HG03066 (cell line): ENCODE results near the gene IL10RB.
"Not testable (repeated sequence)": the region's sequence is repeated elsewhere in the genome, so short reads cannot be mapped to it uniquely, and the experiment has no call there.

Experiments
- ATAC-seq: cut with Tn5 transposase; IDR thresholded peaks from one replicate; pipeline ENCODE4 v1.9.1; 2021; ENCODE audit warnings: low read depth; ENCODE audit not compliant: unreplicated experiment

Gene IL10RB

DNA sequence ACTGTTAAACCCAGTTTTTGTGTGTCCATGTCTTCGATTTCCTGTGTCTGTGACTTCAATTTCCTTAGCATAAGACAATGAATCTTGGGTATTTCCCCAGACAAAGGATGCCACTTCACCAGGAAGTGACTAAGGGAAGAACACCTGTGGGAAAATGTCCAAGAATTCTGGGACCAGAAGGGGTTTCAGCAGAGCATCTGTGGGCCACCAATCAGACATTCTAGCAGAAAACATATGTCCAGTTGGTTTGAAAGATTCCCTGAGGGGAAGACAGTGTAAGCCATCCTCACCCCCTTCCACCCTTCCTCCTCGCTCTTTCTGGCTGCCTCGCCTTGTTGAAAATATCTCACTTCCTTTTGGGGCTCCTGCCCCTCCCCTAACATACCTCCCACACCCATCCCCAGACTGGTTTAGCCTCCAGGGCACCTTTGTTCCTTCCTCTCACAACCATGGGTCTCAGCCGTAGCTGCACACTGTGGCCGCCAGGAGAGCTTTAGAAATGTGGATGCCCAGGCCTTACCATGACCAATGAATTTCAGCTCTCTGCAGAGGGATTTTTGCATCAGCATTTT is 33.1 kb downstream of the IL10RB start:
- ATAC-seq, result no peak

DNA sequence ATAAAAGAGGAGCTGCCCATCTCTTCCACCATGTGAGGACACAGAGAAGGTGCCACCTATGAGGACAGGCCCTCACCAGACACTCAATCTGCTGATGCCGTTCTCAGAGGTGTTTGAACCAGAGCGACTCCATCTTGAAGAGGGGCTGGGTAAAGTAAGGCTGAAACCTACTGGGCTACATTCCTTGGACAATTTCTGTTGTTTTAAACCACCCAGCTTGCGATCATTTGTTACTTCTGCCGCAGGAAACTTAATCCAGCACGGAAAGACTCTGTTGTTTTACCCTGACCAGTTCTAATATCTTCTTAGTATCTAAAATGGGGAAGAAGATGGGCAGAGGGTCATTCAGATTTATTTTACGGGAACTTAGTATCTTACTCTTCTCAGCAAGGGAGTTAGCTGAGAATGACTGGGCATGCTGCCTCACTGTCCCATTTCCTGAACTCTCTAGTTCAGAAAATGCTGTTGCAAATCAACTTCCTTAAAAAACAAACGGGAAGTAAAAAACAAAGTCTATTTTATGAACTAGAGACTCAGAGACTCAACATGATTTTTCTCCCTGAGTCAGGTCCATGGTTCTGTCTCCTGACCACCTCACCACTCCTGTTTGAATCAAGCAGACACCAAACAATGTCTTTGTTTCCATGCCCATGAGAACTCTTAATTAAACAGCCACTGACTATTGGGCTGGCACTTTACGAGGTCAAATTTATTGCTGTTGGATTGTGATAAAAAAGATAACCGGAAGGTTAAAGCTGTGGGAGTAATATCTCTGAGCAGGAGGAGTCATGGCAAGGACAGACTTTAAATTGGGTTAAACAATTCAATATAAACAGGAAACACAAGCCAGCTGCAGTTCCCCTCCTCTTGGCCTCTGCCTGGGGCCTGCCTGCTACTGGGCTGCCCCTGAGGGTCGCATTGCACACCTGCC is 34.8 kb downstream of the IL10RB start:
- ATAC-seq, result no peak

DNA sequence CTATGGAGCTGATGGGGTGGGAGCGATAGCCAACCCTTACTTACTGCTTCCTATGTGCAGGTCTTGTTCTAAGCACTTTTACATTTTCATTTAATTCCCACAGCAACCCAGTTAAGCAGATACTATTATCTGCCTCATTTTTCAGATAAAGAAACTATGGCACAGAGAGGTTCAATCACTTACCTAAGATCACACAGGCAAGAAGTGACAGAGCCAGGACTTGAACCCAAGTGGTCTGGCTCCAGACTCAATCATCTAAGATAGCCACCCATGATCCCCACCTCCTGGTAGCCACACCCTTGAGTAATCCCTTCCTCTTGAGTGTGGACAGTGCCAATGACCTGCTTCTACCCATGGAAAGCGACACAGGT is 35.5 kb downstream of the IL10RB start:
- no peak for ATAC-seq

DNA sequence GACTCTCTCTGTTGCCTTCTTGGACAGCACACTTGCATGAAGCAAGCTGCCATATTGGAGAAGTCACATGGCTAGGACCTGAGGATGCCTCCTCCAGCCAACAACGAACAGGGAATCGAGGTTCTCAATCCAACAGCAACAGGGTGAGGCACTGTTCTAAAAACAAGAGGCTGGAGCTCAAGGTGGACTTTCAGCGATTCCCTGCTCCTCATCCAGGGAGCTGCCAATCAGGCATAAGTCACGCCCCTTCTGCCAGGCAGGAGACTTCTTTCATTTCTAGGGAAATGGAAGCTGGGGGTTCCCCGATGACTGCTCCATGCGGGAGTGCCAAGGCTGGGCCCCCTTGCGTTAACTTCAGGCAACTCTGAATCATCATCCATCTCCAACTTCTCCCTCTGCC is 35.9 kb downstream of the IL10RB start:
- ATAC-seq, result no peak

DNA sequence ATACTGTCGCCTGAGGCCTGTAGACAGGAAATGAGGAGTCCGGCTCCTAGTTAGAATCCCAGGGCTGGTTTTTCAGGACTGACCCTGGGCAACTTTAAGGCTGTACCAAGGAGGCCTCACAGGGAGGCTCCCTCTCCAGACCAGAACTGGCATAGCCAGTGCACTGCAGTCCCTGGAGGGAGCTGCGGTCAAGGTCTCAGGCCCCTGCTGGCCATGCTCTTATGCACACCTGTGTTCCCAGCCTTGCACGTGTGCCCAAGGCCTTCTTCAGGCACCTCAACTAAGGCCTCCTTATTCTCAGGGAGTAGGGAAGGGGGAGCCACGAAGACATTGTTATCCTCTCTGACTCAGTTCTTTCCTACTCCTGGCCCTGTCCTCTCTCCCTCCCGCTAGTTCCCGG is 36.6 kb downstream of the IL10RB start:
- ATAC-seq, result no peak

DNA sequence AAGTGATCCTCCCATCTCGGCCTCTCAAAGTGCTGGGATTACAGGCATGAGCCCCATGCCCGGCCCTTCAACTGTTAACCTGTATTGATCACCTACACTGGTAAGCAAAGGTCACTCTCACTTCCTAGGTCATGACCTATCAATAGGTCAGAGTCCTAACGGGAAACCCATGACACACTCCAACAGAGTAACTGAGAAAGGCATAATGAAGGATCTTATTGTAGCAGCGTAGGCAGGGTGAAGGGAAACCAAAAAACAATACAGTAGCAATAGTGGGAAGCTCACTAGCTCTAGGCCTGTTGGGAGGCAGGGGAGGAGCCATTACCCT is 39.1 kb downstream of the IL10RB start:
- no peak for ATAC-seq

DNA sequence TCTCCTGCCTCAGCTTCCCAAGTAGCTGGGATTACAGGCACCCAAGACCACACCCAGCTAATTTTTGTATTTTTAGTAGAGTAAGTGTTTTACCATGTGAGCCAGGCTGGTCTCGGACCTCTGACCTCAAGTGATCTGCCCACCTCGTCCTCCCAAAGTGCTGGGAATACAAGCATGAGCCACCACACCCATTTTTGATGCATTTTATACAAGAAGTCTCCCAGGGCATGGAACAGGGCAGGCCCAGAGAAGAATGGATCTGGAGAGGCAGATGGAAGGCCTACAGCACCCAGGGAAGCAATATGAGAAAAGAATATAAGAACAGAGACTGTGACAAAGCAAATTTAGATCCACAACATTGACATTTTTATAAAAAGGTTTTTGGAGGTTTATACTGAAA is 39.8 kb downstream of the IL10RB start:
- no peak for ATAC-seq

DNA sequence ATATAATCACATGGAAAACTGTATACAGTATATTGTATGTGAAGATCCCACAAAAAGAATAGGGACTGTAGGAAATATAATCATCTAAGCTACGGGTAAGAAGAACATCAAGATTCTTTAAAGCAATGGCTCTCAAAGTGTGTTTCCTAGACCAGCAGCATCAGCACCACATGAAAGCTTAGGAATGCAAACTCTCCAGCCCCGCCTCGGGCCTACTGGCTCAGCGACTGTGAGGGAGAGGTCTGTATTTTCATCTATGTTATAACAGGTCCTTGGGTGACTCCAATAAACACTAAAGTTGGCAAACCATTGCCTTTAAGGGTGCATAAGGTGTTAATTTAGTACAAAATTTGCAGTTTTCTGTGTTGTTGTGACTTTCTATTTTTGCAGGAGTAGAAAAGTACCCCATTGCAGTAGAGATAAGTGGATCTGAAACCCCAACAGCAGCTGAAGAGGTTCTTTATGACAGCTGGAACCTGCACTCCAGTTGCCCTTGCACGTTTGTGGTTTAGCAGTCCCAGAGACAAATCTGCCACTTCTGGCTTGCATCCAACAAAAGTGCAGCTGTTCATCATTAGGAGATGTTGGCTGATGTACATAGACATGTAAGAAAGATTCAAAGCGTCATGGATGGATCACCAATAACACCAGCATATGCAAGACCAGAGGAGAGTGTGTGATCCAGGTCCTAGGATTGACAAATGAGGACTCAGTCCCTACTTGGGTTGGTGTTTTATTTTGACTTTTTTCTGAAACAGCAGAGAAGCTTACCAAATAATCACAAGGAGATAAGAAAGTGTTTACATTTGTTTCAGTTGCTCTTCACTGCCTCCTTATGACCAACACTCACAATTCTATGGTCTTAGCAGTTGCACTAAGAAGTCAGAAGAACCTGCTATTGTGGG is 42.7 kb downstream of the IL10RB start:
- ATAC-seq, result peak; percentile 93

DNA sequence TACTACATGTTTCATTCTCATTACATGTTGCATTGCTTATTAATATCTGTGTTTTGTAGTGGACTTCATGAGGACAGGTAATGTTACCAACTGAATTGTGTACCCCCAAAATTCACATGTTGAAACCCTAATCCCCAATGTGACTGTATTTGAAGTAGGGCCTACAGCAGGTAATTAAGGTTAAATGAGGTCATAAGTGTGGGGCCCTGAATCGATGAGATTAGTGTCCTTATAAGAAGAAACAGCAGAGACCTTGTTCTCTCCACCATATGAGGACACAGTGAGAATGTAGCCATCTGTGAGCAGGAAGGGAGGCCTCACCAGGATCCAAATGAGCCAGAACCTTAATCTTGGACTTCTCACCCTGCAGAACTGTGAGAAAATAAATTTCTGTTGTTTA is 43.6 kb downstream of the IL10RB start:
- ATAC-seq, result no peak

DNA sequence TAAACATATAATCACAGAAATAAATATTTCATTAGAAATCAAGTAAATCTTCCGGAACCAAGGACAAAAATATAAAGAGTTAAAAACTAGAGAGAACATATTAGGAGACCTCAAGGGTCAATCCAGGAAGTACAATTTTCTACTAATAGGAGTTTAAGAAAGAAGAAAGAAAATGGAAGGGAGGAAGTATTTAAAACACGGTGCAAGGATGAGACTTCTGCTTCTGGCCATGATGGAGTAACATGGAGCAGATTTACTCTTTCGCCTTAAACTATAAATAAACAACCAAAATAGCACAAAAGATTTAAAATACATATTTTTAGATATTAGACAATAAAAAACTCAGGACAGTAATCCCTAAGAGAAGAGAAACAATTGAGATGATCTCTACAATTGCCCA is 46.0 kb downstream of the IL10RB start:
- ATAC-seq, result no peak

DNA sequence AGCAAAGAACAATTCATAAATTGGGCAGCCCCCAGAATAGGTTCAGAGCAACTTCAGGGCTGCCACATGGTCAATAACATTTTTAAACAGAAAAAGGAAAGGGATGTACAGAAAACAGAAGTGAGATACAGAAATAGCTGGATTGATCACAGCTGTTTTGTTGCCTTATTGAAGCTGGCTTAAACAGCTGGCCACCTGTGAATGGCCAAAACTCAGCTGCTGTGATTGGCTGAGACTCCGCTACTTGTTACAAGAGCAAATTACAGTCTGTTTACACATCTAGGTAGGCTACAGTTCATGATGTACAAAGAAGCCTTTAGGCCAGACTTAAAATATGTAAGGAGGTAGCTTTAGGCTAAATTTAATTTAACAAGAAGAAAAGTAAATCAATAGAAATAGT is 47.0 kb downstream of the IL10RB start:
- ATAC-seq, result no peak

DNA sequence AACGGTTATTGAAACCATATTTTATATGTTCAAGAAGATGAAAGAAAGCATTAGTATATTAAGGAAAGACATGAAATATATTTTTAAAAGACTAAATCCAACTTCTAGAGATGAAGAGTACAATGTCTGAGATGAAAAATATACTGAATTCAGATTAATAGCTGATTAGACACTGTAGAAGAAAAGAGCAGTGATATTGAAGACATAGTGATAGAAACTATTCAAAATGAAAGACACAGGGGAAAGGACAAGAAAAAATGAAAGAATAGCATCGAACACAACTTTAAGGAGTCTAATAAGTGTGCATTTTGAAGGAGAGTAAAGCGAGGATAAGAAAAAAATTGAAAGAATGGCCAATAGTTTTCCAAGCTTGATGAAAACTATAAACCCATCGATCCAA is 47.4 kb downstream of the IL10RB start:
- no peak for ATAC-seq

DNA sequence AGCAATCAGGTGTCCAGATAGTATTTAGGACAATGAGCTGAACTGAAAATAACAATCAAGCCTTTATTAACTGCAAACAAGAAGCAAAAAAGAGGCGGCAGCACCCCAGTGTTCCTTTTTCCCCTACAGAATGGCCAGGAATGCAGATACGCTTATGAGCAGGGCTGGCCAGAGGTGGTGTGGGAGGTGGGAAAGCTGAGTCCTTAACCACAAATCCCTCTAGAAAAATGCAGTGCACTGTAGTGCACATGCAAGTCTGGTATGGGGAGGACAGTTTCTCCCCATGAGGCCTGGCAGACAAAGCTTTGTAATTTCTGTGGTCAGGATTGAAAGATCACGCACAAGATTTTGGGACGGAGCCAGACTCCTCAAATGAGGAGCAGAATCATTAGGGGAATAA is 47.9 kb downstream of the IL10RB start:
- no peak for ATAC-seq

DNA sequence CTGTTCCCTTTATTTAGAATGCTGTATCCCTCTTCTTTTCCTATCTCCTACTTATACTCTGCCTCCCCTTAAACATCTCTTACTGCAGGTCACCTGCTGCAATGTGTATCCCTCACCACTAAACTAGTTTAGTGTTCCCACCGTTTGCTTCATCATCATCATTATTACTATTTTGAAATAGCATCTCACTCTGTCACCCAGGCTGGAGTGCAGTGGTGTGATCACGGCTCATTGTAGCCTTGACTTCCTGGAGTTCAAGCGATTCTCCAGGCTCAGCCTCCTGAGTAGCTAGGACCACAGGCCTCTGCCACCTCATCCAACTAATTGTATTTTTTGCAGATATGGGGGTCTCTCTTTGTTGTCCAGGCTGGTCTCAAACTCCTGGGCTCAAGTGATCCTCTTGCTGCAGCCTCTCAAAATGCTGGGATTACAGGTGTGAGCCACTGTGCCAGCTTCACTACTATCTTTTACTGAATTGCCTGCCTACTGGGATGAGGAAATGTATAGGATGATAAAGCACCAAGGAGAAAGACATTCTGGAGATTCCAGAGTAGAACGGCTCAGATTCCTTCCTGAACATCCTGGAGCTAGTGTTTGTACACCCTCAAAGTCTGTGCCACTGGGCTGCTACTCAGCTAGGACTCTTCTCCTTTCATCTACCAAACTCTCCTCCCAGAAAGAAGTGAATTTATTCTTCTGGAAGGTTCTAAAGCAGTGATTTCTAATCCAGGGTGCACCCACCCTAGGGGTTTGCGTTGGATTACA is 50.0 kb downstream of the IL10RB start:
- no peak for ATAC-seq

DNA sequence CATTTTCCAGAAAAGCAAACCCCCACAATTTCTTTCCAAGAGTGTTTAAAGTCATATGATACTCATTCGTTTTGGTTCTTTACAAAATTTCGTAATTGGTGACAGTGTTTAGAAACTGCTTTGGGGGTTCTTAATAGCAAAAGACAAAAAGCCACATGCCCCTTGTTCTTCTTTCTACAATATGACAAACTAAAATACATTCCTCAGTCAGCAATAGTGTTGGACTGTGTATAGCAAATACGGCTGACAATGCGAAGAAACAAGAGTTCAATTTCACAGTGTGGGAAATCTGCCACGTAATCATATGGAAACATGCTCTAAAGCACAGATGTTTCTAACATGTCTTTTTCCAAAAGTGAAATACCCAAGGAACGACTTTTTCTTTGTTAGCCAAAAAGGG is 51.0 kb downstream of the IL10RB start:
- no peak for ATAC-seq

DNA sequence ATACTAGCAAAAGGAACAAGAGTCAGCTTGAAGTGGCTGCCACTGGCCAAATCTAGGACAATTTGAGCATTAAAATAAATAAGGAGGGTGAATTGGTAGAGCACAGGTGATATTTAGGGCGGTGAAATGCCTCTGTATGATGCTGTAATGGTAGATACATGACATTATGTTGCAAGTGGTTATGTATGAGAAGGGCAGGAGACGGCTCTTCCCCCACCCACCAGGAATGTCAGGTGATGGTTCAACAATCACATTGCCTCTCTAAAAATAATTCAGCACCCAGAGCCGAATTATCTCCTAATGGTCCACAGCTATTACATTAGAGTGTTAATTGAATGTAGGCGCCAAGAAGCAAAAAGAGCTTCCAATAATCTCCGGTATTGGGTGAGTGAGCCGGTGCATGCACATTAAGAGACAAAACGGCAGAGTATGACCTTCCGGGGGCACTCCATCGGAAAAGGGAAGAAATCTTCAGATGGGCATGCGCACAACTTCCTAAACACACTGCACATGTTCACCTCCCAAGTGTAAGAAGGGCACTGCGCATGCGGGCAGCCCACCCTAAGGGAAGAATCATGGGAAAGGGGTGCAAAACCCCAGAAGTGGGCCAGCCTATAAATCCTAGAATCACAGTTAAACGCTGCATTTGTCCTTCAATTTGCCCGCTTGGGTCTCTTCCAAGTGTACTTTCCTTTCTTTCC is 51.8 kb downstream of the IL10RB start:
- ATAC-seq, result no peak

DNA sequence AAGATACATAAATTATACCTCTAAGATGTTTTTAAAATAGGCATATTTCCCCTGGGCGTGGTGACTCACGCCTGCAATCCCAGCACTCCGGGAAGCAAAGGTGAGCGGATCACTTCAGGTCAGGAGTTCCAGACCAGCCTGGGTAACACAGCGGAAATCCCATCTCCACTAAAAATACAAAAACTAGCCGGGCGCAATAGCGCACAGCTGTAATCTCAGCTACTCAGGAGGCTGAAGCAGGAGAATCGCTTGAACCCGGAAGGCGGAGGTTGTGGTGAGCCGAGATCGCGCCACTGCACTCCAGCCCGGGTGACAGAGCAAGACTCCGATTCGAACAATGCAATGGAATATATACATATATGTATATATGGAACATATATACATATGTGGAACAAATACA is 54.8 kb downstream of the IL10RB start:
- not testable (repeated sequence) for ATAC-seq

DNA sequence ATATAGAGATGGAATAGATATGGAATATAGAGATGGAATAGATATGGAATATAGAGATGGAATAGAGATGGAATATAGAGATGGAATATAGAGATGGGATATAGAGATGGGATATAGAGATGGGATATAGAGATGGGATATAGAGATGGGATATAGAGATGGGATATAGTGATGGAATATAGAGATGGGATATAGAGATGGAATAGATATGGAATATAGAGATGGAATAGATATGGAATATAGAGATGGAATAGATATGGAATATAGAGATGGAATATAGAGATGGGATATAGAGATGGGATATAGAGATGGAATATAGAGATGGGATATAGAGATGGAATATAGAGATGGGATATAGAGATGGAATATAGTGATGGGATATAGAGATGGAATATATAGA is 57.4 kb downstream of the IL10RB start:
- not testable (repeated sequence) for ATAC-seq

DNA sequence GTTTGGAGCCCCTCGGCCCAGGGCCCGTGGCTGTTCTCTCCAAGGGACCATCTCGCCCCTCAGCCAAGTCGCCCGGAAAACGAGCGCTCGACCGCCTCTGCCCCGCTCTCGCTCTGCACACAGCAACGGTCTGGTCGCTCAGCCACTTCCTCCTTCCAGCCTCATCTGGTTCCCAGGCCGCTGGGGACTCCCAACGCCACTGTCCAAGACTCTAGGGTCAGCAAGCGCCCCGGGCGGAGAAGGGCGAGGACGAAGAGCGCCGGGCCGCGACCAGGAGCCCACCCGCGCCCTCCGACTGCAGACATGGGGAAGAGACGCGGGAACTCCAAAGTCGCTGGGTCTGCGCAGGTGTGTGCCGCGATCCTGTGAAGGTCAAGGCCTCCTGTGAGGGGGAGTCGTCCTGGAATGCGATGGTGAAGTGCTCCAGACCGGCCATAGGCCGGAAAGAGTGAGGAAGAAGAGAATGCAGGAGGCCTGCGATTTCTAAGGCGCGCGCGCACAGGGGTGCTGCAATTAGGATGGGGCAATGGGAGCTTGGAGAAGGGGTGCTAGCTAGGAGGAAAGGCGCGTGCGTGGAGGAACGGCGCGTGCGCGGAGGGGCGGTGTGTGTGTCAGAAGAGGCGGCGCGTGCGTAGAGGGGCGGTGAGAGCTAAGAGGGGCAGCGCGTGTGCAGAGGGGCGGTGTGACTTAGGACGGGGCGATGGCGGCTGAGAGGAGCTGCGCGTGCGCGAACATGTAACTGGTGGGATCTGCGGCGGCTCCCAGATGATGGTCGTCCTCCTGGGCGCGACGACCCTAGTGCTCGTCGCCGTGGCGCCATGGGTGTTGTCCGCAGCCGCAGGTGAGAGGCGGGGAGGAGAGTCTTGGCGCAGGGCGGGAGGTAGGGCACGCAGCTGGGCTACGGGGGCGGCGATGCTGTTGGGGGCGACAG is 58.4 kb downstream of the IL10RB start, which contains the start of gene IFNAR1:
Gene IFNAR1, plus strand, starts transcription at position 680 of the 931 bp plus-strand sequence. Its CDS starts 86 bp downstream, at position 766.
- ATAC-seq, result peak; percentile 84
